A673 (cell line): Measurements from ENCODE around the gene MX2. TPM values are rescaled to one million over a fixed set of nuclear protein-coding genes. Genes with fewer than 3 reads are reported as not detected.

Source experiments
- BruUV-seq: library from RNA; stranded (reverse); fragments of 400-500 nt; replicated peaks from 2 replicates; lab custom pipeline; 2021; lab: Mats Ljungman, UMichigan
- CTCF ChIA-PET: fragments of 300-600 bp; sonication (Branson Sonifier 250); formaldehyde crosslinking; loops from one replicate; lab custom pipeline; 2022; ENCODE audit warnings: antibody characterized with exemption; lab: Charles Lee
- POLR2A ChIA-PET: fragments of 300-600 bp; sonication (Branson Sonifier 250); formaldehyde crosslinking; loops from one replicate; lab custom pipeline; 2022; ENCODE audit warnings: antibody characterized with exemption; ENCODE audit not compliant: low non-redundant PET; lab: Charles Lee
- DNase-seq: peaks from one replicate; pipeline ENCODE4 v3.0.0-alpha.2; 2015; ENCODE audit warnings: low spot score
- H3K27ac ChIP-seq: fragments of 200-600 bp; sonication (generic); 2 replicates; pipeline ENCODE4 v1.5.1; 2016; ENCODE audit warnings: mixed run types, low read depth, mild to moderate bottlenecking, mixed read lengths, antibody characterized with exemption, low read length; ENCODE audit not compliant: poor library complexity, severe bottlenecking
- H3K27me3 ChIP-seq: fragments of 200-600 bp; sonication (generic); replicated peaks from 2 replicates; pipeline ENCODE4 v1.6.1; 2017; ENCODE audit warnings: mixed run types, low read depth, mild to moderate bottlenecking, mixed read lengths, antibody characterized with exemption, low read length; ENCODE audit not compliant: insufficient read depth, poor library complexity
- H3K36me3 ChIP-seq: fragments of 200-600 bp; sonication (generic); 2 replicates; pipeline ENCODE4 v1.6.1; 2016; ENCODE audit warnings: mixed run types, mild to moderate bottlenecking, mixed read lengths, antibody characterized with exemption, low read length; ENCODE audit not compliant: insufficient read depth, poor library complexity, severe bottlenecking
- H3K4me1 ChIP-seq: fragments of 200-600 bp; sonication (generic); 2 replicates; pipeline ENCODE4 v1.6.1; 2017; ENCODE audit warnings: mixed run types, mild to moderate bottlenecking, mixed read lengths, antibody characterized with exemption, low read length; ENCODE audit not compliant: insufficient read depth, poor library complexity, severe bottlenecking
- H3K4me3 ChIP-seq: fragments of 200-600 bp; sonication (generic); 2 replicates; pipeline ENCODE4 v1.5.1; 2016; ENCODE audit warnings: low read depth, mixed run types, mild to moderate bottlenecking, mixed read lengths, low read length; ENCODE audit not compliant: poor library complexity, severe bottlenecking
- H3K9me3 ChIP-seq: fragments of 200-600 bp; sonication (generic); 2 replicates; pipeline ENCODE4 v1.6.1; 2016; ENCODE audit warnings: mixed run types, low read depth, mild to moderate bottlenecking, mixed read lengths, antibody characterized with exemption, low read length; ENCODE audit not compliant: poor library complexity, severe bottlenecking
- EZH2 ChIP-seq: fragments of 200-600 bp; sonication (generic); IDR thresholded peaks from 2 replicates; pipeline ENCODE4 v1.6.1; 2017; ENCODE audit warnings: borderline replicate concordance, low read depth, mild to moderate bottlenecking, mixed read lengths, antibody characterized with exemption, low read length; ENCODE audit not compliant: poor library complexity, severe bottlenecking
- intact Hi-C: fragments of 100-400 bp; cut with micrococcal nuclease; formaldehyde crosslinking; loops from one replicate; pipeline ENCODE4 v1.10.0; 2022; ENCODE audit not compliant: unreplicated experiment
- total RNA-seq: library from RNA; stranded (reverse); gene quantifications from 2 replicates; pipeline ENCODE4 v1.2.3, GENCODE V29; 2021
- TF ChIP-seq, protein P1 (sequence below): fragments of 300-800, 200-600 bp; sonication (generic); conservative IDR thresholded peaks from 2 replicates; pipeline ENCODE4 v1.5.1; 2017; ENCODE audit warnings: low read depth, mild to moderate bottlenecking, antibody characterized with exemption, low read length, moderate library complexity, mixed read lengths

MX2 gene
- total RNA-seq, 1 experiment from 2014 or later, result not detected

DNA sequence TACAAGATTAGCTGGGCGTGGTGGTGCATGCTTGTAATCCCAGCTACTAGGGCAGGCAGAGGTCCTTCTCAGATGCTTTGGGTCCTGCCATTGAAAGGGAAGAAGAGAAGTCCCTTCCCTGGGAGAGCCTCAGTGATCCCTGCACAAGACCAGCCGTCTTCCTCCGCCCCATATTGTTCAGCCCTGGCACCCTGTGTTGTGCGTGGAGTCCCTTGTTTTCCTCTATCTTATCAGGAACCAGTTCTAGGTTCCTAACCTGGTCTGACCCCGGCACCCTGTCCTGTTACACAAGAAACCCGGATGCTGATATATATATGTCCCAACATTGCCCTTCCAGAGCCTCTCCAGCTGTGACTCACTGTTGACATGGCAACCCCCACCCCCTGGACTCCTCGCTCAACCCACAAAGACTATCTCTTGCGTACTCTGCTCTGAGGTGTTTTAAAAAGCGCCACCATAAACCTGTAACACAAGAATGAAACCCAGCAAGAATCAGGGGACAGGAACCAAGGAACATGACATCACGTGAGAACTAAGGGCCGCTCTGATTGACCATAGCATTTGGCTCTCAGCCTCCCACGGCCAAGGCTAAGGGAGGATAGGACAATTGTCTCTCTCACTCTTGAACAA, 4.8 kb downstream of the MX2 start:
- ChIA-PET POLR2A (no interaction called here), CTCF (no interaction called here)
- TF ChIP-seq EZH2, result no peak
- TF ChIP-seq, protein P1, sequence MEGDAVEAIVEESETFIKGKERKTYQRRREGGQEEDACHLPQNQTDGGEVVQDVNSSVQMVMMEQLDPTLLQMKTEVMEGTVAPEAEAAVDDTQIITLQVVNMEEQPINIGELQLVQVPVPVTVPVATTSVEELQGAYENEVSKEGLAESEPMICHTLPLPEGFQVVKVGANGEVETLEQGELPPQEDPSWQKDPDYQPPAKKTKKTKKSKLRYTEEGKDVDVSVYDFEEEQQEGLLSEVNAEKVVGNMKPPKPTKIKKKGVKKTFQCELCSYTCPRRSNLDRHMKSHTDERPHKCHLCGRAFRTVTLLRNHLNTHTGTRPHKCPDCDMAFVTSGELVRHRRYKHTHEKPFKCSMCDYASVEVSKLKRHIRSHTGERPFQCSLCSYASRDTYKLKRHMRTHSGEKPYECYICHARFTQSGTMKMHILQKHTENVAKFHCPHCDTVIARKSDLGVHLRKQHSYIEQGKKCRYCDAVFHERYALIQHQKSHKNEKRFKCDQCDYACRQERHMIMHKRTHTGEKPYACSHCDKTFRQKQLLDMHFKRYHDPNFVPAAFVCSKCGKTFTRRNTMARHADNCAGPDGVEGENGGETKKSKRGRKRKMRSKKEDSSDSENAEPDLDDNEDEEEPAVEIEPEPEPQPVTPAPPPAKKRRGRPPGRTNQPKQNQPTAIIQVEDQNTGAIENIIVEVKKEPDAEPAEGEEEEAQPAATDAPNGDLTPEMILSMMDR, result no peak
- H3K27ac ChIP-seq, result no peak overlapping the region
- no TSS peak for BruUV-seq
- no peak for DNase-seq
- intact Hi-C loops, result no loop called here
- H3K4me3 ChIP-seq, result no peak overlapping the region
- no peaks in the 10 kb centered on the region for H3K27me3 ChIP-seq
- H3K36me3 ChIP-seq, result no peaks in the 10 kb centered on the region
- H3K4me1 ChIP-seq, result no peaks in the 10 kb centered on the region
- H3K9me3 ChIP-seq, result no peaks in the 10 kb centered on the region

DNA sequence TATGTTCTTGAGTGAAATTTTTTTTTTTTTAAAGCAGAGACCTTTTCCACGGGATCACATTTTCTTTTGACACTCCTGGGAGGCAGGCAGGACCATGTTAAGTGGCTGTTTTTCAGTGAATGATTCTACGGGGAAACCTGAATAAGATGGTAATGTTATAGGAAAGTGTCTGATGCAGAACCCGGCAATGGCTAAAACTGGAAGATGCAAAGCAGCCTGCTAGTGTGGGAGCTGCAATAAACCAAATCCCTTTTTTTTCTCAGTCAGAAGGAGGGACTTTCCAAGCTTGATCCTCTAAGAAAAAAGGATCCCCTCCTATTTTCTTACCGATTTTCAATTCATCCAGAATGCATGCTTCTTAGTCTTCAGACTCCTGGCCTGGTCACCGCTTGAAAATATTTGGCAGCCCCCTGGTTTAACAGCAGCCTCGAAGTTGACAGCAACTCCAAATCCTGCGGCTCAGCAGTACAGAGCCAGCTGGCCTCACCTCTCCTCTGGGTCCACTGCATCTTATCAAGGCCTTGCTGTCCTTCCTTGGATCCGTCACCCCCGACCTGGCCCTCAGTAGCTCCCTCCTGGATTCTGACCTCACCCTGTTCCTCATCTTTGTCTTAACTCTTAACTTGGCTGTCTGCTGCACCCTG, 5.6 kb downstream of the MX2 start:
- Histone ChIP-seq H3K36me3 (no peaks in the 10 kb centered on the region), H3K27me3 (no peaks in the 10 kb centered on the region), H3K27ac (no peak overlapping the region), H3K4me1 (no peaks in the 10 kb centered on the region), H3K9me3 (no peaks in the 10 kb centered on the region), H3K4me3 (no peak overlapping the region)
- ChIA-PET POLR2A (no interaction called here), CTCF (no interaction called here)
- TF ChIP-seq EZH2, result no peak
- TF ChIP-seq, protein P1, result no peak
- intact Hi-C loops, result no loop called here
- no peak for DNase-seq
- BruUV-seq, result no TSS peak

DNA sequence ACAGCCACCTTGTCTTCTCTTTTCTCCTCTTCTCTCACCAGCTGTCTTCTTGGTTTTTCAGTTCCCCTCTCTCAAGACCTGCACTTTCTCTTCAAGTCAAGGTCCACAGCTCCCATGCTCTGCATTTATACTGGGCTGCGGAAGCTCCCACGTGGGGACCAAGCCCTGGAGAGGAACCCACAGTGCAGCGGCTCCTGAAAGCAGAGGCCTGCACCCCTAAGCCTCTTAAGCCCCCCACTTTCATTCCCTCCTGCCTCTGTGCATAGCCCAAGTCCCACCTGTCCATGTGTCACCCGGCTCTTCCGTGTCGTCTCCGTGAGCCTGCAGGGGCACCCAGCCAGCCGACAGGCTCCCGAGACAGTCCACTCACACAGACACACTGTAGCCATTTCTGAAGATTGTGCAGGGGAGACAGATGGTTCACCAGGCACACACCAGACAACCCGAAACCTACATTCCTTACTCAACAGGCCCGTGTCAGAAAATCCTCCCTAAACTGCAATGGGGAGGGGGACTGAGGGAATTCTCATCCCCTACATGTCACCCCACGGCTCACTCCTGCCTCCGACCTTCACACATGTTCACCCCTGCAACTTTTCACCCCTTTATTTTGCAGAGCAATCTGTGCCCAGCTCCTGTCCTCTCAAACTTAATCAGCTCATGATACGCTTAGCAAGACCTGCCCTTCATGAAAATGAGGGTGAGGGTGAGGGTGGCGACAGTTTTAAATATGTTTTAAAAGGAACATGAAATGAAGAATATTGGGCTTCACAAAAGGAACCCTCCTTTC, 6.3 kb downstream of the MX2 start:
- H3K4me3 ChIP-seq, result no peak overlapping the region
- H3K36me3 ChIP-seq, result no peaks in the 10 kb centered on the region
- no peaks in the 10 kb centered on the region for H3K27me3 ChIP-seq
- CTCF ChIA-PET, result no interaction called here
- H3K9me3 ChIP-seq, result no peaks in the 10 kb centered on the region
- no TSS peak for BruUV-seq
- POLR2A ChIA-PET, result no interaction called here
- TF ChIP-seq EZH2, result no peak
- TF ChIP-seq, protein P1, result no peak
- no peaks in the 10 kb centered on the region for H3K4me1 ChIP-seq
- no peak overlapping the region for H3K27ac ChIP-seq
- no peak for DNase-seq
- intact Hi-C loops, result no loop called here
